ENCODE data around the gene FBXO10. TPM values are rescaled to one million over a fixed set of nuclear protein-coding genes. Genes with fewer than 3 reads are reported as not detected.

FBXO10 gene
- total and polyA plus RNA-seq, 2 experiments from 2014 or later, result 3.4 to 13.4 TPM

DNA sequence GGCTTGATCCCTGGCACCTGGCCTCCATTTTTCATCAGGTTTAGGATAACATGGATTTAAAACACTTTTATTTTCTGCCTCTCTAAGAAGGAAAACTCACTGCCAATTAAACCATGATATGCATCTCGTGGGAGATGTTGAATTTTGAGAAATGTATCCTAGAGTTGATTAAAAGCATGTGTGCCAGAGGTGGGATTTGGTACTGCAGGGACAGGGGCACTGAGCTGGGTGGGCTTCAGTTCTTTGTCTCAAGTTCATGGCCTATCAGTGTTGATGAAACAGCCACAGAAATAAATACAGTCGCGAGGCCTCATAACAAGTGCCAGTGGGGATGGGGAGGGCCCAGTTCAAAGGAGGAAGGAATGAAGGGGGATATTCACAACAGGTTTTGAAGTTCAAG, 55.5 kb downstream of the FBXO10 start:
- Mint-ChIP-seq H3K27me3 (ENCODE audit: insufficient read depth, low read depth, poor library complexity) (peaks cover 12% of the 10 kb centered on the region), H3K9me3 (no peaks in the 10 kb centered on the region), H3K4me3 (no peak overlapping the region), H3K27ac (no peak overlapping the region), H3K36me3 (ENCODE audit: low read depth) (peaks cover 39% of the 10 kb centered on the region), H3K4me1 (peaks cover 7% of the 10 kb centered on the region; the same call in 2 of the 3 replicates)
- no peak overlapping the region for H3K27ac ChIP-seq (ENCODE audit: low read depth)
- no peaks in the 10 kb centered on the region for H3K9me2 ChIP-seq (ENCODE audit: insufficient read depth)
- no peaks in the 10 kb centered on the region for H3K4me1 ChIP-seq (ENCODE audit: insufficient read depth)
- ATAC-seq, result no peak
- no peak overlapping the region for H3K4me3 ChIP-seq
- TF ChIP-seq, protein P1, sequence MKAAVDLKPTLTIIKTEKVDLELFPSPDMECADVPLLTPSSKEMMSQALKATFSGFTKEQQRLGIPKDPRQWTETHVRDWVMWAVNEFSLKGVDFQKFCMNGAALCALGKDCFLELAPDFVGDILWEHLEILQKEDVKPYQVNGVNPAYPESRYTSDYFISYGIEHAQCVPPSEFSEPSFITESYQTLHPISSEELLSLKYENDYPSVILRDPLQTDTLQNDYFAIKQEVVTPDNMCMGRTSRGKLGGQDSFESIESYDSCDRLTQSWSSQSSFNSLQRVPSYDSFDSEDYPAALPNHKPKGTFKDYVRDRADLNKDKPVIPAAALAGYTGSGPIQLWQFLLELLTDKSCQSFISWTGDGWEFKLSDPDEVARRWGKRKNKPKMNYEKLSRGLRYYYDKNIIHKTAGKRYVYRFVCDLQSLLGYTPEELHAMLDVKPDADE (IDR thresholded peaks at IDR 0.05), result no peak
- TF ChIP-seq POLR2AphosphoS5 (IDR thresholded peaks at IDR 0.05; ENCODE audit: low read depth) (no peak), ZNF331 (CRISPR knock-in tag; IDR thresholded peaks at IDR 0.05; ENCODE audit: low read depth) (no peak), STAT1 (IDR thresholded peaks at IDR 0.05; ENCODE audit: unreplicated experiment) (no peak), NANOG (IDR thresholded peaks at IDR 0.05; ENCODE audit: borderline replicate concordance) (no peak), CREB1 (CRISPR knock-in tag; IDR thresholded peaks at IDR 0.05; ENCODE audit: low read depth) (no peak), EZH2phosphoT487 (IDR thresholded peaks at IDR 0.05; ENCODE audit: unreplicated experiment) (no peak), JUNB (IDR thresholded peaks at IDR 0.05; ENCODE audit: unreplicated experiment) (no peak), EZH2 (IDR thresholded peaks at IDR 0.05; ENCODE audit: low read depth, unreplicated experiment) (no peak)
- TF ChIP-seq, protein P2, sequence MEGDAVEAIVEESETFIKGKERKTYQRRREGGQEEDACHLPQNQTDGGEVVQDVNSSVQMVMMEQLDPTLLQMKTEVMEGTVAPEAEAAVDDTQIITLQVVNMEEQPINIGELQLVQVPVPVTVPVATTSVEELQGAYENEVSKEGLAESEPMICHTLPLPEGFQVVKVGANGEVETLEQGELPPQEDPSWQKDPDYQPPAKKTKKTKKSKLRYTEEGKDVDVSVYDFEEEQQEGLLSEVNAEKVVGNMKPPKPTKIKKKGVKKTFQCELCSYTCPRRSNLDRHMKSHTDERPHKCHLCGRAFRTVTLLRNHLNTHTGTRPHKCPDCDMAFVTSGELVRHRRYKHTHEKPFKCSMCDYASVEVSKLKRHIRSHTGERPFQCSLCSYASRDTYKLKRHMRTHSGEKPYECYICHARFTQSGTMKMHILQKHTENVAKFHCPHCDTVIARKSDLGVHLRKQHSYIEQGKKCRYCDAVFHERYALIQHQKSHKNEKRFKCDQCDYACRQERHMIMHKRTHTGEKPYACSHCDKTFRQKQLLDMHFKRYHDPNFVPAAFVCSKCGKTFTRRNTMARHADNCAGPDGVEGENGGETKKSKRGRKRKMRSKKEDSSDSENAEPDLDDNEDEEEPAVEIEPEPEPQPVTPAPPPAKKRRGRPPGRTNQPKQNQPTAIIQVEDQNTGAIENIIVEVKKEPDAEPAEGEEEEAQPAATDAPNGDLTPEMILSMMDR (conservative IDR thresholded peaks at IDR 0.05; ENCODE audit: low read depth in 2 of 2), result no peak; a peak in 1 of 4 replicates
- TF ChIP-seq, protein P3, sequence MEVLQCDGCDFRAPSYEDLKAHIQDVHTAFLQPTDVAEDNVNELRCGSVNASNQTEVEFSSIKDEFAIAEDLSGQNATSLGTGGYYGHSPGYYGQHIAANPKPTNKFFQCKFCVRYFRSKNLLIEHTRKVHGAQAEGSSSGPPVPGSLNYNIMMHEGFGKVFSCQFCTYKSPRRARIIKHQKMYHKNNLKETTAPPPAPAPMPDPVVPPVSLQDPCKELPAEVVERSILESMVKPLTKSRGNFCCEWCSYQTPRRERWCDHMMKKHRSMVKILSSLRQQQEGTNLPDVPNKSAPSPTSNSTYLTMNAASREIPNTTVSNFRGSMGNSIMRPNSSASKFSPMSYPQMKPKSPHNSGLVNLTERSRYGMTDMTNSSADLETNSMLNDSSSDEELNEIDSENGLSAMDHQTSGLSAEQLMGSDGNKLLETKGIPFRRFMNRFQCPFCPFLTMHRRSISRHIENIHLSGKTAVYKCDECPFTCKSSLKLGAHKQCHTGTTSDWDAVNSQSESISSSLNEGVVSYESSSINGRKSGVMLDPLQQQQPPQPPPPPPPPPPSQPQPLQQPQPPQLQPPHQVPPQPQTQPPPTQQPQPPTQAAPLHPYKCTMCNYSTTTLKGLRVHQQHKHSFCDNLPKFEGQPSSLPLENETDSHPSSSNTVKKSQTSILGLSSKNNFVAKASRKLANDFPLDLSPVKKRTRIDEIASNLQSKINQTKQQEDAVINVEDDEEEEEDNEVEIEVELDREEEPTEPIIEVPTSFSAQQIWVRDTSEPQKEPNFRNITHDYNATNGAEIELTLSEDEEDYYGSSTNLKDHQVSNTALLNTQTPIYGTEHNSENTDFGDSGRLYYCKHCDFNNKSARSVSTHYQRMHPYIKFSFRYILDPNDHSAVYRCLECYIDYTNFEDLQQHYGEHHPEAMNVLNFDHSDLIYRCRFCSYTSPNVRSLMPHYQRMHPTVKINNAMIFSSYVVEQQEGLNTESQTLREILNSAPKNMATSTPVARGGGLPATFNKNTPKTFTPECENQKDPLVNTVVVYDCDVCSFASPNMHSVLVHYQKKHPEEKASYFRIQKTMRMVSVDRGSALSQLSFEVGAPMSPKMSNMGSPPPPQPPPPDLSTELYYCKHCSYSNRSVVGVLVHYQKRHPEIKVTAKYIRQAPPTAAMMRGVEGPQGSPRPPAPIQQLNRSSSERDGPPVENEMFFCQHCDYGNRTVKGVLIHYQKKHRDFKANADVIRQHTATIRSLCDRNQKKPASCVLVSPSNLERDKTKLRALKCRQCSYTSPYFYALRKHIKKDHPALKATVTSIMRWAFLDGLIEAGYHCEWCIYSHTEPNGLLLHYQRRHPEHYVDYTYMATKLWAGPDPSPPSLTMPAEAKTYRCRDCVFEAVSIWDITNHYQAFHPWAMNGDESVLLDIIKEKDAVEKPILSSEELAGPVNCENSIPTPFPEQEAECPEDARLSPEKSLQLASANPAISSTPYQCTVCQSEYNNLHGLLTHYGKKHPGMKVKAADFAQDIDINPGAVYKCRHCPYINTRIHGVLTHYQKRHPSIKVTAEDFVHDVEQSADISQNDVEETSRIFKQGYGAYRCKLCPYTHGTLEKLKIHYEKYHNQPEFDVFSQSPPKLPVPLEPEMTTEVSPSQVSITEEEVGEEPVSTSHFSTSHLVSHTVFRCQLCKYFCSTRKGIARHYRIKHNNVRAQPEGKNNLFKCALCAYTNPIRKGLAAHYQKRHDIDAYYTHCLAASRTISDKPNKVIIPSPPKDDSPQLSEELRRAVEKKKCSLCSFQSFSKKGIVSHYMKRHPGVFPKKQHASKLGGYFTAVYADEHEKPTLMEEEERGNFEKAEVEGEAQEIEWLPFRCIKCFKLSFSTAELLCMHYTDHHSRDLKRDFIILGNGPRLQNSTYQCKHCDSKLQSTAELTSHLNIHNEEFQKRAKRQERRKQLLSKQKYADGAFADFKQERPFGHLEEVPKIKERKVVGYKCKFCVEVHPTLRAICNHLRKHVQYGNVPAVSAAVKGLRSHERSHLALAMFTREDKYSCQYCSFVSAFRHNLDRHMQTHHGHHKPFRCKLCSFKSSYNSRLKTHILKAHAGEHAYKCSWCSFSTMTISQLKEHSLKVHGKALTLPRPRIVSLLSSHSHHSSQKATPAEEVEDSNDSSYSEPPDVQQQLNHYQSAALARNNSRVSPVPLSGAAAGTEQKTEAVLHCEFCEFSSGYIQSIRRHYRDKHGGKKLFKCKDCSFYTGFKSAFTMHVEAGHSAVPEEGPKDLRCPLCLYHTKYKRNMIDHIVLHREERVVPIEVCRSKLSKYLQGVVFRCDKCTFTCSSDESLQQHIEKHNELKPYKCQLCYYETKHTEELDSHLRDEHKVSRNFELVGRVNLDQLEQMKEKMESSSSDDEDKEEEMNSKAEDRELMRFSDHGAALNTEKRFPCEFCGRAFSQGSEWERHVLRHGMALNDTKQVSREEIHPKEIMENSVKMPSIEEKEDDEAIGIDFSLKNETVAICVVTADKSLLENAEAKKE (CRISPR knock-in tag; IDR thresholded peaks at IDR 0.05), result no peak
- TF ChIP-seq, protein P4, sequence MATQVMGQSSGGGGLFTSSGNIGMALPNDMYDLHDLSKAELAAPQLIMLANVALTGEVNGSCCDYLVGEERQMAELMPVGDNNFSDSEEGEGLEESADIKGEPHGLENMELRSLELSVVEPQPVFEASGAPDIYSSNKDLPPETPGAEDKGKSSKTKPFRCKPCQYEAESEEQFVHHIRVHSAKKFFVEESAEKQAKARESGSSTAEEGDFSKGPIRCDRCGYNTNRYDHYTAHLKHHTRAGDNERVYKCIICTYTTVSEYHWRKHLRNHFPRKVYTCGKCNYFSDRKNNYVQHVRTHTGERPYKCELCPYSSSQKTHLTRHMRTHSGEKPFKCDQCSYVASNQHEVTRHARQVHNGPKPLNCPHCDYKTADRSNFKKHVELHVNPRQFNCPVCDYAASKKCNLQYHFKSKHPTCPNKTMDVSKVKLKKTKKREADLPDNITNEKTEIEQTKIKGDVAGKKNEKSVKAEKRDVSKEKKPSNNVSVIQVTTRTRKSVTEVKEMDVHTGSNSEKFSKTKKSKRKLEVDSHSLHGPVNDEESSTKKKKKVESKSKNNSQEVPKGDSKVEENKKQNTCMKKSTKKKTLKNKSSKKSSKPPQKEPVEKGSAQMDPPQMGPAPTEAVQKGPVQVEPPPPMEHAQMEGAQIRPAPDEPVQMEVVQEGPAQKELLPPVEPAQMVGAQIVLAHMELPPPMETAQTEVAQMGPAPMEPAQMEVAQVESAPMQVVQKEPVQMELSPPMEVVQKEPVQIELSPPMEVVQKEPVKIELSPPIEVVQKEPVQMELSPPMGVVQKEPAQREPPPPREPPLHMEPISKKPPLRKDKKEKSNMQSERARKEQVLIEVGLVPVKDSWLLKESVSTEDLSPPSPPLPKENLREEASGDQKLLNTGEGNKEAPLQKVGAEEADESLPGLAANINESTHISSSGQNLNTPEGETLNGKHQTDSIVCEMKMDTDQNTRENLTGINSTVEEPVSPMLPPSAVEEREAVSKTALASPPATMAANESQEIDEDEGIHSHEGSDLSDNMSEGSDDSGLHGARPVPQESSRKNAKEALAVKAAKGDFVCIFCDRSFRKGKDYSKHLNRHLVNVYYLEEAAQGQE (IDR thresholded peaks at IDR 0.05; ENCODE audit: unreplicated experiment), result no peak
- no peaks in the 10 kb centered on the region for H4K20me1 ChIP-seq (replicated peaks; ENCODE audit: insufficient read depth)
- no peaks in the 10 kb centered on the region for H3K36me3 ChIP-seq (ENCODE audit: insufficient read depth)
- no peaks in the 10 kb centered on the region for H3F3A ChIP-seq (replicated peaks; ENCODE audit: low read depth)
- no peak overlapping the region for H2AFZ ChIP-seq
- no peak overlapping the region for H3K4me2 ChIP-seq
- no peaks in the 10 kb centered on the region for H3K79me2 ChIP-seq (replicated peaks; ENCODE audit: insufficient read depth)
- no peaks in the 10 kb centered on the region for H3K27me3 ChIP-seq (ENCODE audit: insufficient read depth)
- no peak for DNase-seq (ENCODE audit: low spot score)

Data from GM23338 (cell line).